ENCODE results near the gene TTC7B.

- TF ChIP-seq ADNP (tag; IDR thresholded peaks at IDR 0.05) (no peak), COPS2 (conservative IDR thresholded peaks at IDR 0.05) (no peak), MXD1 (CRISPR knock-in tag; IDR thresholded peaks at IDR 0.05; ENCODE audit: borderline replicate concordance, poor library complexity, severe bottlenecking) (no peak), POLR2A (conservative IDR thresholded peaks at IDR 0.05) (no peak), ZNF3 (CRISPR knock-in tag; IDR thresholded peaks at IDR 0.05) (no peak), CTCF (IDR thresholded peaks at IDR 0.05 in 2 of 3, conservative IDR thresholded peaks at IDR 0.05 in 1 of 3; ENCODE audit: insufficient read depth in 2 of 3, low read depth in 1 of 3, low read length in 3 of 3) (no peak), ELF4 (CRISPR knock-in tag; IDR thresholded peaks at IDR 0.05) (no peak), NONO (IDR thresholded peaks at IDR 0.05; ENCODE audit: low read depth in 2 of 2, low read length in 1 of 2) (no peak)
Observed at GRCh38 chr14:90536511-90537191, 279.6 kb downstream of the TTC7B start.

All from K562 (cell line).